Large intestine (tissue), 3 donors: ENCODE results near the gene BMP4. TPM values are rescaled to one million over a fixed set of nuclear protein-coding genes. Genes with fewer than 3 reads are reported as not detected.
A peak's percentile ranks its signal among the peaks of the same experiment; 100 is the strongest.

Experiments used
- DNase-seq, 2 donors: peaks; one replicate each; pipeline versions ENCODE4 v3.0.0 to v3.0.0-alpha.2; 2013
- H3K27ac ChIP-seq: one replicate; pipeline ENCODE4 v1.5.1; 2013; ENCODE audit warnings: low read length
- H3K27me3 ChIP-seq: 2 replicates; pipeline ENCODE4 v1.6.1; 2013; ENCODE audit warnings: low read length; ENCODE audit not compliant: control insufficient read depth, insufficient read depth
- H3K36me3 ChIP-seq: 2 replicates; pipeline ENCODE4 v1.6.1; 2013; ENCODE audit warnings: low read length; ENCODE audit not compliant: control insufficient read depth, insufficient read depth
- H3K4me1 ChIP-seq: one replicate; pipeline ENCODE4 v1.6.1; 2013; ENCODE audit warnings: low read length; ENCODE audit not compliant: control insufficient read depth, insufficient read depth
- H3K4me3 ChIP-seq: one replicate; pipeline ENCODE4 v1.5.1; 2013; ENCODE audit warnings: low read length
- H3K9me3 ChIP-seq: one replicate; pipeline ENCODE4 v1.6.1; 2013; ENCODE audit warnings: mild to moderate bottlenecking, low read depth, low read length, moderate library complexity; ENCODE audit not compliant: control insufficient read depth
- WGBS: methylation state at CpG from one replicate; pipeline ENCODE4 v1.1.5; 2013; ENCODE audit warnings: low lambda C conversion rate; ENCODE audit not compliant: insufficient coverage; 5-methylcytosine and 5-hydroxymethylcytosine counted together
- polyA plus RNA-seq: library from polyadenylated mRNA; unstranded; fragments of 120-200 nt; gene quantifications from one replicate; pipeline ENCODE4 v1.2.1, GENCODE V29; 2013

BMP4 gene
- polyA plus RNA-seq, 1 donor, result 40.0 TPM

GRCh38 chr14:53925201-53925766, 31.3 kb downstream of the BMP4 start:
- Histone ChIP-seq H3K36me3 (no peaks in the 10 kb centered on the region), H3K4me3 (no peak overlapping the region), H3K9me3 (no peaks in the 10 kb centered on the region), H3K4me1 (peaks cover 6% of the 10 kb centered on the region), H3K27me3 (no peaks in the 10 kb centered on the region), H3K27ac (peak overlapping the region; percentile 63)
- 98% methylated on average over 6 of the region's 6 CpGs for WGBS
- DNase-seq, result no peak

GRCh38 chr14:53924753-53925152, 31.9 kb downstream of the BMP4 start:
- peaks cover 6% of the 10 kb centered on the region for H3K4me1 ChIP-seq
- DNase-seq, result peak; percentile 42 to 68
- H3K36me3 ChIP-seq, result no peaks in the 10 kb centered on the region
- peak overlapping the region; percentile 63 for H3K27ac ChIP-seq
- no peaks in the 10 kb centered on the region for H3K9me3 ChIP-seq
- H3K27me3 ChIP-seq, result no peaks in the 10 kb centered on the region
- 18% methylated on average over 3 of the region's 4 CpGs for WGBS
- no peak overlapping the region for H3K4me3 ChIP-seq

GRCh38 chr14:53921027-53921426, 35.6 kb downstream of the BMP4 start:
- Histone ChIP-seq H3K4me1 (peaks cover 6% of the 10 kb centered on the region), H3K9me3 (peaks cover 2% of the 10 kb centered on the region), H3K4me3 (no peak overlapping the region), H3K27ac (no peak overlapping the region), H3K36me3 (no peaks in the 10 kb centered on the region), H3K27me3 (no peaks in the 10 kb centered on the region)
- WGBS, result 100% methylated on average over 2 of the region's 3 CpGs
- DNase-seq, result no peak

GRCh38 chr14:53916239-53916638, 40.4 kb downstream of the BMP4 start:
- Histone ChIP-seq H3K27me3 (no peaks in the 10 kb centered on the region), H3K9me3 (peaks cover 2% of the 10 kb centered on the region), H3K4me1 (no peaks in the 10 kb centered on the region), H3K36me3 (no peaks in the 10 kb centered on the region), H3K4me3 (no peak overlapping the region), H3K27ac (no peak overlapping the region)
- WGBS, result 90% methylated on average over 1 of the region's 1 CpG
- DNase-seq, result no peak

- Histone ChIP-seq H3K4me3 (no peak overlapping the region), H3K27me3 (no peaks in the 10 kb centered on the region), H3K4me1 (no peaks in the 10 kb centered on the region), H3K9me3 (peaks cover 2% of the 10 kb centered on the region), H3K27ac (no peak overlapping the region), H3K36me3 (no peaks in the 10 kb centered on the region)
- 100% methylated on average over 1 of the region's 4 CpGs for WGBS
- no peak for DNase-seq
Observed at GRCh38 chr14:53915364-53916014, 41.1 kb downstream of the BMP4 start.

GRCh38 chr14:53912021-53912420, 44.6 kb downstream of the BMP4 start:
- WGBS, result no CpG with 5 or more reads among the region's 1 CpG
- Histone ChIP-seq H3K36me3 (no peaks in the 10 kb centered on the region), H3K4me3 (no peak overlapping the region), H3K4me1 (no peaks in the 10 kb centered on the region), H3K27me3 (no peaks in the 10 kb centered on the region), H3K9me3 (peaks cover 2% of the 10 kb centered on the region), H3K27ac (no peak overlapping the region)
- DNase-seq, result peak in 1 of 2 donors; percentile 31

GRCh38 chr14:53908416-53908815, 48.2 kb downstream of the BMP4 start:
- Histone ChIP-seq H3K4me1 (no peaks in the 10 kb centered on the region), H3K27me3 (no peaks in the 10 kb centered on the region), H3K36me3 (no peaks in the 10 kb centered on the region), H3K4me3 (no peak overlapping the region), H3K27ac (no peak overlapping the region), H3K9me3 (peaks cover 12% of the 10 kb centered on the region)
- no CpG with 5 or more reads among the region's 2 CpGs for WGBS
- DNase-seq, result no peak

- DNase-seq, result peak in 1 of 2 donors; percentile 23
- H3K36me3 ChIP-seq, result no peaks in the 10 kb centered on the region
- no peaks in the 10 kb centered on the region for H3K4me1 ChIP-seq
- H3K4me3 ChIP-seq, result no peak overlapping the region
- WGBS, result no CpG with 5 or more reads among the region's 1 CpG
- H3K27me3 ChIP-seq, result no peaks in the 10 kb centered on the region
- H3K9me3 ChIP-seq, result peaks cover 12% of the 10 kb centered on the region
- no peak overlapping the region for H3K27ac ChIP-seq
Observed at GRCh38 chr14:53902307-53902706, 54.3 kb downstream of the BMP4 start.

- WGBS, result no CpG with 5 or more reads among the region's 4 CpGs
- Histone ChIP-seq H3K27ac (no peak overlapping the region), H3K9me3 (peaks cover 3% of the 10 kb centered on the region), H3K4me1 (no peaks in the 10 kb centered on the region), H3K36me3 (no peaks in the 10 kb centered on the region), H3K27me3 (no peaks in the 10 kb centered on the region), H3K4me3 (no peak overlapping the region)
- peak; percentile 57 to 71 for DNase-seq
Observed at GRCh38 chr14:53900499-53900898, 56.1 kb downstream of the BMP4 start.
